ENCODE measurements around the gene ZNRF1. TPM values are rescaled to one million over a fixed set of nuclear protein-coding genes. Genes with fewer than 3 reads are reported as not detected.

Gene ZNRF1
- total RNA-seq, 1 experiment from 2014 or later, result 48.2 TPM

- Histone ChIP-seq H3K4me2 (ENCODE audit: low read length) (no peak overlapping the region), H3K9ac (ENCODE audit: low read length) (no peak overlapping the region), H3K36me3 (ENCODE audit: control insufficient read depth in 1 of 2, insufficient read depth in 2 of 2, low read length in 2 of 2) (no peaks in the 10 kb centered on the region), H3K9me3 (ENCODE audit: control insufficient read depth in 1 of 2, insufficient read depth in 1 of 2, low read depth in 1 of 2, low read length in 2 of 2) (no peaks in the 10 kb centered on the region), H4K20me1 (ENCODE audit: insufficient read depth) (peaks cover 5% of the 10 kb centered on the region; the same call in 1 of the 2 replicates), H3K27me3 (ENCODE audit: insufficient read depth, low read length) (no peaks in the 10 kb centered on the region), H3K4me3 (replicated peaks in 1 of 2; ENCODE audit: low read depth in 1 of 2, low read length in 2 of 2) (no peak overlapping the region), H3K4me1 (ENCODE audit: control insufficient read depth in 1 of 2, insufficient read depth in 2 of 2, low read length in 2 of 2) (peaks cover 17 to 21% of the 10 kb centered on the region in 2 experiments), H3K27ac (ENCODE audit: low read depth, low read length) (no peak overlapping the region), H3K79me2 (ENCODE audit: insufficient read depth, low read length) (peaks cover 81% of the 10 kb centered on the region), H3K9me2 (ENCODE audit: insufficient read depth) (no peaks in the 10 kb centered on the region), H2AFZ (ENCODE audit: low read depth, low read length, poor library complexity, severe bottlenecking) (no peak overlapping the region)
- DNase-seq (ENCODE audit: low read depth, low spot score) (no peak), ATAC-seq (no peak)
- RAD21 ChIA-PET (ENCODE audit: low non-redundant PET in 1 of 2, low total read pairs in 2 of 2, uncharacterized antibody in 2 of 2, unreplicated experiment in 2 of 2), result no interaction called here
- BruUV-seq (replicated peaks), result no TSS peak
- POLR2A ChIA-PET, result no interaction called here
- TF ChIP-seq ZFX (IDR thresholded peaks at IDR 0.05) (no peak), ELF1 (IDR thresholded peaks at IDR 0.05; ENCODE audit: borderline replicate concordance, low read depth) (no peak), RAD21 (IDR thresholded peaks at IDR 0.05; ENCODE audit: low read depth) (no peak), CTCF (IDR thresholded peaks at IDR 0.05 in 2 of 3, conservative IDR thresholded peaks at IDR 0.05 in 1 of 3; ENCODE audit: borderline replicate concordance in 1 of 3, insufficient read depth in 1 of 3, low read depth in 2 of 3, low read length in 2 of 3) (no peak), EZH2 (IDR thresholded peaks at IDR 0.05) (no peak), SP1 (IDR thresholded peaks at IDR 0.05; ENCODE audit: low read depth) (no peak), REST (IDR thresholded peaks at IDR 0.05; ENCODE audit: low read depth) (no peak), EZH2phosphoT487 (IDR thresholded peaks at IDR 0.05; ENCODE audit: borderline replicate concordance) (no peak), MAX (IDR thresholded peaks at IDR 0.05) (no peak)
- intact Hi-C loops (cut with micrococcal nuclease), result no loop called here
- CTCF ChIA-PET, result no interaction called here
Observed at GRCh38 chr16:75039941-75040340, 41.1 kb downstream of the ZNRF1 start.
